Bronchial epithelial cell (primary cell): ENCODE data around the gene IFITM5. TPM values are rescaled to one million over a fixed set of nuclear protein-coding genes. Genes with fewer than 3 reads are reported as not detected.

ENCODE experiments used
- DNase-seq: peaks from one replicate; pipeline ENCODE4 v3.0.0-alpha.2; 2010; ENCODE audit warnings: low read depth
- FAIRE-seq: peaks from 2 replicates; lab custom pipeline; 2011; peaks lifted over from hg19 to GRCh38; lab: Jason Lieb, UNC
- H3K27me3 ChIP-seq: 2 replicates; pipeline ENCODE4 v1.5.1; 2011; ENCODE audit warnings: low read length; ENCODE audit not compliant: control insufficient read depth, insufficient read depth
- H3K36me3 ChIP-seq: 2 replicates; pipeline ENCODE4 v1.5.1; 2011; ENCODE audit warnings: low read length; ENCODE audit not compliant: control insufficient read depth, insufficient read depth
- H3K4me3 ChIP-seq: 2 replicates; pipeline ENCODE4 v1.5.1; 2011; ENCODE audit warnings: mild to moderate bottlenecking, low read depth, low read length, control low read depth
- total RNA-seq: library from RNA; depleted of rRNA; stranded (reverse); fragments of >200 nt; gene quantifications from 2 replicates; pipeline ENCODE4 v1.2.1, GENCODE V29; 2014
- TF ChIP-seq, protein P1 (sequence below): IDR thresholded peaks from 2 replicates; pipeline ENCODE4 v1.5.1; 2011; ENCODE audit warnings: mild to moderate bottlenecking, moderate library complexity, low read length, control low read depth, inconsistent platforms; ENCODE audit not compliant: insufficient read depth, severe bottlenecking

IFITM5 gene
- total RNA-seq, 1 donor from 2014 or later = not detected

DNA sequence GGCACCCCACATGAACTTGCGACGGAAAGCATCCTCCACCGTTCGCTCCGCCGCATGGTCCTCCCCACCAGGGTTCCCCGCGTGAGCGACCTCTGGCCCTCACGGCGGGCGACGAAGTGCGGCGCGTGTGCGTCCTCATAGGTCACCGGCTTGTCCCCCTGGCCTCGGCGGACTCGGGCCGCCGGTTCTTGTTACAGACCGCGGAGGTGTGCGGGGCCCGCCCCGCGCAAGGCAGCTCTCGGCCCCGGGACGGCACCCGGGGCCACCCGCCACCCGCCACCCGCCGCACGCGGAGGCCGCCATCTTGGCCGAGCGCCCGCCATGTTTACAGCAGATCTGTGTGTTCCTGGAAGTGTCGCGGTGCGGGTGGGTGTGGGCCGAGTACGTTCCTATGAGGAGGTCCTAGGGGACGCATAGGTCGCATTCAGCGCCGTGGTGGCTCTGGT, 4.8 kb upstream of the IFITM5 start:
- Histone ChIP-seq H3K36me3 (no peaks in the 10 kb centered on the region), H3K4me3 (no peak overlapping the region), H3K27me3 (peaks cover 3% of the 10 kb centered on the region)
- no peak for DNase-seq
- TF ChIP-seq, protein P1, sequence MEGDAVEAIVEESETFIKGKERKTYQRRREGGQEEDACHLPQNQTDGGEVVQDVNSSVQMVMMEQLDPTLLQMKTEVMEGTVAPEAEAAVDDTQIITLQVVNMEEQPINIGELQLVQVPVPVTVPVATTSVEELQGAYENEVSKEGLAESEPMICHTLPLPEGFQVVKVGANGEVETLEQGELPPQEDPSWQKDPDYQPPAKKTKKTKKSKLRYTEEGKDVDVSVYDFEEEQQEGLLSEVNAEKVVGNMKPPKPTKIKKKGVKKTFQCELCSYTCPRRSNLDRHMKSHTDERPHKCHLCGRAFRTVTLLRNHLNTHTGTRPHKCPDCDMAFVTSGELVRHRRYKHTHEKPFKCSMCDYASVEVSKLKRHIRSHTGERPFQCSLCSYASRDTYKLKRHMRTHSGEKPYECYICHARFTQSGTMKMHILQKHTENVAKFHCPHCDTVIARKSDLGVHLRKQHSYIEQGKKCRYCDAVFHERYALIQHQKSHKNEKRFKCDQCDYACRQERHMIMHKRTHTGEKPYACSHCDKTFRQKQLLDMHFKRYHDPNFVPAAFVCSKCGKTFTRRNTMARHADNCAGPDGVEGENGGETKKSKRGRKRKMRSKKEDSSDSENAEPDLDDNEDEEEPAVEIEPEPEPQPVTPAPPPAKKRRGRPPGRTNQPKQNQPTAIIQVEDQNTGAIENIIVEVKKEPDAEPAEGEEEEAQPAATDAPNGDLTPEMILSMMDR = no peak
- no peak for FAIRE-seq

GRCh38 chr11:303363-303762, 4.0 kb upstream of the IFITM5 start:
- Histone ChIP-seq H3K4me3 (no peak overlapping the region), H3K27me3 (peaks cover 6% of the 10 kb centered on the region), H3K36me3 (no peaks in the 10 kb centered on the region)
- TF ChIP-seq, protein P1 = no peak
- no peak for DNase-seq
- no peak for FAIRE-seq

- FAIRE-seq = no peak
- H3K36me3 ChIP-seq = no peaks in the 10 kb centered on the region
Observed at GRCh38 chr11:299951-300735, 817 bp upstream of the IFITM5 start.

DNA sequence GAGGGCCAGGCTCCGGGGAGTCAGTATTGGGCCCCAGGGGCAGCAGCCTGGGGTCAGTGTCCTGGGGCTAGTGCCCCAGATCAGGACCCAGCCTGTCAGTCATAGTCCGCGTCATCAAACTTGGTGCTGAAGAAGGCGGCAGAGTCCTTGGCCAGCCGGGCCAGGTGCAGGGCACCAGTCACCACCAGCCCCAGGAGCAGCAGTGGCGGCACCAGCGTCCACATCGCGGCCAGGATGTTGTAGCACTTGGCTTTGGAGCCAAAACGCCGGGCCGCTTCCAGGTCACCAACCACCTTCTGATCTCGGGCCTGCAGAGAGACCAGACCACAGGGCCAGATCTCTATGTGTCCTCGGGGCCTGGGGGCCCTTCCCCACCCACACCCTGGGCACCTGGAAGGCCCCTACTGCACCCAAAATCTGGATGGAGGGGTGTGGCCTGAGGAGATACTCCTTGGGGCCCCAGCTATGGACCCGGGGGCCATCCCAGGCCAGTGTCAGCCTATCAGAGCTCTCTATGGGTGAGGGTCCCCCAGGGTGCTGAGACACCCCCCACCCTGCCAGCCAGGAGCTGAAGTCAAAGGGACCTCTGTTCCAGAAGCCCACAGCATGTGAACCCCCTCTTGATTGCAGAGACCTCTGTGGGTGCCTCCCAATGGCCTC, 790 bp downstream of the IFITM5 start:
- DNase-seq (no peak), FAIRE-seq (no peak)
- TF ChIP-seq, protein P1 = no peak
- H3K4me3 ChIP-seq = no peak overlapping the region
- H3K27me3 ChIP-seq = peaks cover 12% of the 10 kb centered on the region
- H3K36me3 ChIP-seq = no peaks in the 10 kb centered on the region

More at GRCh38 chr11:299951-300735, 817 bp upstream of the IFITM5 start:
- TF ChIP-seq, protein P1 = peak; percentile 4
- DNase-seq = no peak
- Histone ChIP-seq H3K4me3 (no peak overlapping the region), H3K27me3 (peaks cover 12% of the 10 kb centered on the region)

DNA sequence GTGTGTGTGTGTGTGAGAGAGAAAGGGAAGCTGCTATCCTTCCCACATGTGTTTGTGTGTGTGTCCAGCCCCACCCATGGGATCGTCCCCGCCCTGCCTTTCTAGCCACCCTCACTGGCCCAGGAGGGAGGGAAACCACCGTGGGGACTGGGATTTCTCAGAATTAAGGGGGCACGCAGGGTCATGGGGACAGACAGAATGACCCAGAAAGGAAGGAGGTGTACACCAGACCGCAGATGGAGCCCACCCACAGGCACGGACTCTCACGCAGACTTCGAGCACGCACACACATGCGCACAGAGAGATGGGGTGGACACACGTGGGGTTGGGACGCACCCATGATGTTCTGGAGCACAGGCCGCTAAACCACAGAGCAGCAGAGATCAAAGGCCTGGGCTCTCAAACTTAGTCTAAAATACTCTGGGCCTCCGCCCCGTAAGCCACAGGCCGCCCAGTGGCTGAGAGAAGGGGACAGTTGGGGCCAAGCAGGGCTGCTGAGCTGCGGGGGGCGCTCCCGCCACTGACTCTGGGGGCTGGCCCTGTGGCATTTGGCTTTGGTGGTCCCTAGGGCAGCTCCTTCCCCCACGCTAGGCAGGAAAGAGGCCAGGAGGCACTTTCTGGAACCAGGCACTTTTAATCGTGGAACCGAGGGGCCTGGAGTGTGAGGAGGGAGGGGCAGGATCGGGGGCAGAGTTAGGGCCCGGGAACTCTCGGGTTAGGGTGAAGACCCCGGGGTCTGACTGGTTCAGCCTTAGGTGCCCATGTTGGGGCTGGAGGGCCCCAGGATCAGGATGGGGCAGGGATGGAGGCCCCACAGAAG, 1.5 kb downstream of the IFITM5 start:
- DNase-seq (no peak), FAIRE-seq (no peak)
- Histone ChIP-seq H3K36me3 (no peaks in the 10 kb centered on the region), H3K27me3 (peaks cover 12% of the 10 kb centered on the region), H3K4me3 (no peak overlapping the region)
- TF ChIP-seq, protein P1 = no peak
